ENCODE data around the gene PPY.
"Not testable (repeated sequence)": the region's sequence is repeated elsewhere in the genome, so short reads cannot be mapped to it uniquely, and the experiment has no call there.

Gene PPY

GRCh38 chr17:43935204-43935925, 6.9 kb downstream of the PPY start:
- Histone ChIP-seq H3K4me3 (no peak overlapping the region), H3K27ac (no peak overlapping the region)

- H3K4me3 ChIP-seq = no peak overlapping the region
- no peak overlapping the region for H3K27ac ChIP-seq
Measured at GRCh38 chr17:43932923-43933322, 9.4 kb downstream of the PPY start.

GRCh38 chr17:43932357-43932756, 9.9 kb downstream of the PPY start:
- no peak overlapping the region for H3K27ac ChIP-seq
- no peak overlapping the region for H3K4me3 ChIP-seq

GRCh38 chr17:43931062-43931571, 11.2 kb downstream of the PPY start:
- Histone ChIP-seq H3K27ac (no peak overlapping the region), H3K4me3 (no peak overlapping the region)

GRCh38 chr17:43928609-43929008, 13.7 kb downstream of the PPY start:
- no peak overlapping the region for H3K27ac ChIP-seq
- H3K4me3 ChIP-seq = no peak overlapping the region

GRCh38 chr17:43927929-43928328, 14.3 kb downstream of the PPY start:
- not testable (repeated sequence) for H3K27ac ChIP-seq
- H3K4me3 ChIP-seq = peak overlapping the region in 2 of 7 experiments; percentile 13

GRCh38 chr17:43927060-43927864, 15.0 kb downstream of the PPY start:
- H3K27ac ChIP-seq = no peak overlapping the region

GRCh38 chr17:43924558-43924957, 17.7 kb downstream of the PPY start:
- Histone ChIP-seq H3K27ac (no peak overlapping the region), H3K4me3 (no peak overlapping the region)

More at GRCh38 chr17:43927060-43927864, 15.0 kb downstream of the PPY start:
- peak overlapping the region in 4 of 7 experiments; percentile 13 to 34 (median 14) for H3K4me3 ChIP-seq

GRCh38 chr17:43920500-43921095, 21.7 kb downstream of the PPY start:
- Histone ChIP-seq H3K4me3 (no peak overlapping the region), H3K27ac (no peak overlapping the region)

GRCh38 chr17:43918026-43918389, 24.3 kb downstream of the PPY start:
- Histone ChIP-seq H3K4me3 (peak overlapping the region in 5 of 7 experiments; percentile 14 to 41 (median 23)), H3K27ac (peak overlapping the region in 1 of 21 experiments; percentile 70)

GRCh38 chr17:43917348-43918025, 24.8 kb downstream of the PPY start:
- Histone ChIP-seq H3K27ac (peak overlapping the region in 9 of 21 experiments; percentile 3 to 77 (median 34)), H3K4me3 (peak overlapping the region; percentile 8 to 41 (median 23))

GRCh38 chr17:43917016-43917347, 25.3 kb downstream of the PPY start:
- peak overlapping the region in 4 of 21 experiments; percentile 3 to 77 (median 56) for H3K27ac ChIP-seq
- H3K4me3 ChIP-seq = peak overlapping the region in 3 of 7 experiments; percentile 14 to 41 (median 35)

- H3K27ac ChIP-seq = no peak overlapping the region
- no peak overlapping the region for H3K4me3 ChIP-seq
Measured at GRCh38 chr17:43916385-43916784, 25.9 kb downstream of the PPY start.

GRCh38 chr17:43915559-43915958, 26.7 kb downstream of the PPY start:
- no peak overlapping the region for H3K4me3 ChIP-seq
- H3K27ac ChIP-seq = no peak overlapping the region

GRCh38 chr17:43914451-43914850, 27.8 kb downstream of the PPY start:
- Histone ChIP-seq H3K27ac (no peak overlapping the region), H3K4me3 (no peak overlapping the region)

GRCh38 chr17:43913584-43913983, 28.7 kb downstream of the PPY start:
- no peak overlapping the region for H3K27ac ChIP-seq
- H3K4me3 ChIP-seq = no peak overlapping the region

GRCh38 chr17:43912635-43913304, 29.5 kb downstream of the PPY start:
- no peak overlapping the region for H3K4me3 ChIP-seq
- H3K27ac ChIP-seq = no peak overlapping the region

- Histone ChIP-seq H3K4me3 (no peak overlapping the region), H3K27ac (no peak overlapping the region)
Measured at GRCh38 chr17:43911904-43912303, 30.4 kb downstream of the PPY start.

- H3K4me3 ChIP-seq = no peak overlapping the region
- no peak overlapping the region for H3K27ac ChIP-seq
Measured at GRCh38 chr17:43909537-43910231, 32.6 kb downstream of the PPY start.
